Erythroblast (primary cell): Measurements from ENCODE around the gene GPBP1L1.

Experiments
- GATA1 ChIP-seq: IDR thresholded peaks from 2 replicates; pipeline ENCODE4 v1.6.1; 2011; ENCODE audit warnings: low read depth, mild to moderate bottlenecking, control low read depth, low read length, moderate library complexity
- POLR2A ChIP-seq: IDR thresholded peaks from 2 replicates; pipeline ENCODE4 v1.6.1; 2011; ENCODE audit warnings: mild to moderate bottlenecking, low read length

- no peak for TF ChIP-seq POLR2A
- no peak for TF ChIP-seq GATA1
Observed at GRCh38 chr1:45666836-45667235, 19.5 kb downstream of the GPBP1L1 start.
